Activated T-cell treated with anti-CD3 and anti-CD28 coated beads for 4 hours (primary cell): ENCODE results near the gene LHFPL4.
"Not testable (repeated sequence)": the region's sequence is repeated elsewhere in the genome, so short reads cannot be mapped to it uniquely, and the experiment has no call there.

Experiments used
- DNase-seq: peaks from one replicate; pipeline ENCODE4 v3.0.0-alpha.2; 2020

Gene LHFPL4

DNA sequence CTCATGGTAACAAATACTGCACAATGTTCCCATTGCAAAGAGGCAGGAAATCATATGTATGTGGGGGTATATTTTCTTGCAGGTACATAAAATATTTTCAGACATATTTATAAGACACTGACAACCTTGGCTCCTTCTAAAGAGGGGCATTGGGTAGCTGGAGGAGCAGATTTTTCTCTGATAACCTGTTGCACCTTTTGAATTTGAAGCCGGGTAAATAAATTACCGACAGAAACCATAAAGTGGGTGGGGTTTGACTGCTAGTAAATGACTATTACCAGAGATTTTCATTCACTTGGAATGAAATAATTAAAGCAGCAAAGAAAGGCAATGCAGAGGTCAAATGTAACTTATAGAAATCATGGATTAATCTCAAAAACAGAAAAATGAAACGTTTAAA is 19.2 kb downstream of the LHFPL4 start:
- no peak for DNase-seq

DNA sequence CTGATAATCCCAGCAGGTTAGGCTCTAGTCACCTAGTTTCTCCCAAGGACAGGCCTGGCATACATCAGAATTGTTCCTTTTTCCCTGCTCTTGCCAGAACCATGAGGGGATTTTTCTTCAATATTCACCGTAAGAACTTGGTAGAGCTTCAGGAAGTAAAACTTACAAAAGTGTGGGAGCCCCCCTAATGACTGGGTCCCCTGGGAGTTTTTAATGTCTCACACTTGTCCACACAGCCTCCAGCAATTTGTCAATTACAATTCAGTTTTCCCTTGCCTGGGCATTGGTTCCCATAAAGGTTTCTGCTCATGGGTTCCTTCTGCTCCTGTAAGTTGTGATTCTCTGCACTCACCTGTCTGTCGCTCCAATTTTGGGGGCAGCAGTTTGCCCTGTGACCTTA is 28.5 kb downstream of the LHFPL4 start:
- no peak for DNase-seq

DNA sequence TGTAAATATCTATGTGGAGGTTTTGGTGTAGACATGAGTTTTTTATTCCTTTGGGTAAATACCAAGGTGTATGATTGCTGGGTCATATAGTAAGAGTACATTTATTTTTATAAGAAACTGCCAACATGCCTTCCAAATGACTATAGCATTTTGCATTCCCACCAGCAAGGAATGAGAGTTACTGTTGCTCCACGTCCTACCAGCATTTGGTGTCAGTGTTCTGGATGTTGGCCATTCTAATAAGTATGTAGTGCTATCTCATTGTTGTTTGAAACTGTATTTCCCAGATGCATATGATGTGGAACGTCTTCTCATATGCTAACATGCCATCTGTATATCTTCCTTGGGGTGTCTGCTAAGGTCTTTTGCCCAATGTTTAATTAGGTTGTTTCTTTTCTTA is 38.7 kb downstream of the LHFPL4 start:
- DNase-seq, result no peak

DNA sequence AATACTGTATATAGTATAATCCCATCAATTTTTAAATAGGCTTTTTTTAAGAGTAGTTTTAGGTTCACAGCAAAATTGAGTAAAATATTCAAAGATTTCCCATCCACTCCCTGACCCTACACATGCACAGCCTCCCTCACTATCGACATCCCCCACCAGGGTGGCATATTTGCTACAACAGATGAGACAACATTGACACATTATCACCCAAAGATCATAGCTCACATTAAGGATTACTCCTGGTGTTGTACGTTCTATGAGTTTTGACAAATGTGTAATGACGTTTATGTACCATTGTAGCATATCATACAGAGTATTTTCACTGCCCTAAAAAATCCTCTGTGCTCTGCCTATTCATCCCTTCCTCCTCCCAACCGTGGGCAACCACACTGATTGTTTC is 39.3 kb downstream of the LHFPL4 start:
- no peak for DNase-seq

DNA sequence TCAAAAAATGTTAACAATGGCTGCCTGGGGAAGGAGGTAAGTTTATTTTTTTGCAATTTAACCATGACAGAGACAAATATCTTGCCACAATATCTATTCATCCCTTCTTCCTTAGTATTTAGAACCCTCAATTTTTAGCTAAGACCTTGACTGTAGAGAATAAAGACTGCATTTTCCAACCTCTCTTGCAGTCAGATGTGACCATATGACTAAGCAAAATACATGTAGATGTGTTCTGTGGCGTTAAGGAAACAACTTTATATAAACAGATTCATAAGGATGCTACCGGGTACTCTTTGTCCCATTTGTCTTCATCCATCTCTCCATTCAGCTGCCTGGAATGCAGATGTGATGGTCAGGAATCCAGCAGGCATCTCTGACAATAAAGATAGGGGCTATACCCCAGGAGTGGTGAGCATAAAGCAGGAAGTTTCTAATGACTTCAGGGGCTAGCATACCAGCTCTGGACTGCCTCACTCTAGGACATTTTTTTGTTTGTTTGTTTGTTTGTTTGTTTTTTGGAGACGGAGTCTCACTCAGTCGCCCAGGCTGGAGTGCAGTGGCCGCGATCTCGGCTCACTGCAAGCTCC is 41.1 kb downstream of the LHFPL4 start:
- DNase-seq, result no peak

DNA sequence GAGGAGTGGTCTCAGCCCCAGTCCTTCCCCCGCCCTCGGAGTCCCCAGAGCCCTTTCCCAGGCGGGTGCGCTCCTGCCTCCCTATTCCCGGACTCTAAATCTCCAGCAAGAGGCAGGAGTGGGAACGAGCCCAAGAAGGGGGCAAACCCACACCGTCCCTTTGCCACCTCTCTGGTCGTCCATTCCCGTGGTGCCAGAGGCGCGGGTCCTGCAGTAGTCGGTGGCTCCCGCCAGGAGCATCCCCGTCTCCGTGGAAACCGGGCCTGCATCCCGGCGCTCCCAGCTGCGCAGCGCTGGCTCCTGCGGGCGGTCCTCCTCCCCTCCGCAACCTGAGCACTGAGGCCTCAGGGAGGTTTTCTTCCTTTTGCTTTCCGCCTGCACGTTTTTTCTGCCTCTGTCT is 44.8 kb downstream of the LHFPL4 start:
- no peak for DNase-seq

DNA sequence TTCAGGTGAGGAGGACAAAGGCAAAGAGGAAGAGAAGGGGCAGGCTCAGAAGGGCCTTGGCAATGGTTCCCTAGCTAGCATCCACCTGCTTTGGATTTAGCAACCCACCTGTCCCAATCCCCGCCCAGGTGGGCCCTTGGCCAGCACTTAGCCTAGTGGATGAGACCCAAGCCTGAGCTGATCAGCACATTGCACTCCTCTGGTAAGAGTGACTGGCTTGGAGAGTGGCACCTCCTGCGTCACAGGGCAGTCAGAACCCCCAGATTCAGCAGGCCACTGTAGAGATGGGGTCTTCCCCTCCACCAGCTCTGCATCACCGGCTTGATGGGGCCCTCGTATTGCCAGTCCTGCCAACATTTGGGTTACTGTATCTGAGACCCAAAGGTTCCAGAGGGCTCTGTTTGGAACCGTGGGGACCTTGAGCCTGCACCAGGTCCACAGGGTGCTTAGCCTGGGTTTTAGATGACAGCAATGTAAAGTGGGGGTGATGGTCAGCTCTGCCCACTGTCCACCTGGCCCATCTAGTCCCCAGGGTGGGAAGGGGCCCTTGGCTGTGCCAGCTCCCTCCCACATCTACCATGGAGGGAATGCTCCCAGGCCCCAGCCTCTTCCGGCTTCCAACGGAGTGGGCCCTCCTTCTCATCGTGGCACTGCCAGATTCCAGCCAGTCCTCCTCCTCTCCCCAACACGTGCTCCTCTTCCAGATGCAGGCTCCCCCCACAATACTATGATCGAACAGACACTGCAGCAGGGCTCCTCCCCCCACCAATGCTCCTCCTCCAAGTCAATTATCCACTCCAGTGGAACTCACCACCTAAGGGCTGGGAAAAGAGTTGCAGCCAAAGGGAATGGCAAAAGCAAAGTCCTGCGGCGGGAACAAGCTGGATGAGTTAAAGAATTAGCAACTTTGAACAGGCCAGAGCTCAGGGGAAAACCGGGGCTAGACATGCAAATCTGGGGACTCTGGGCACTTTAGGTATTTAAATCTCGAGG is 45.7 kb downstream of the LHFPL4 start:
- DNase-seq, result no peak

DNA sequence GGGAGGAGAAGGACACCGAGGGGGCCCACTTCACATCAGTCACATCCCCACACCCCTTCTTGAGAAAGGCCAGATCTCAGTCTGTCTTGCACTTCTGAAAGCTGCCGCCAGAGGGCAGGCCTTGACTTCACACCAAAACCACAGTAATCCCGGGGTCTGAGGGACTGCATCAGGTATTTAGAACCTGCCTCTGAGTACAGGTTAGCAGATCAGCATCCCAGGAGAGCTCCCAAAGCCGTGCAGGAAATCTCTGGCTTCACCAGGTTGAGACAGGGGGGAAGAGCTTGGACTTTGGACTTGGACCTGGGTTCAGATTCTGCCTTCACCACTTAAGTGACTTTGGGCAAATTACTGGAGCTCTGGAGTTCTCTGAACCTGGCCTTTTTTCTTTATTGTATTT is 50.3 kb downstream of the LHFPL4 start:
- DNase-seq, result peak; percentile 58

DNA sequence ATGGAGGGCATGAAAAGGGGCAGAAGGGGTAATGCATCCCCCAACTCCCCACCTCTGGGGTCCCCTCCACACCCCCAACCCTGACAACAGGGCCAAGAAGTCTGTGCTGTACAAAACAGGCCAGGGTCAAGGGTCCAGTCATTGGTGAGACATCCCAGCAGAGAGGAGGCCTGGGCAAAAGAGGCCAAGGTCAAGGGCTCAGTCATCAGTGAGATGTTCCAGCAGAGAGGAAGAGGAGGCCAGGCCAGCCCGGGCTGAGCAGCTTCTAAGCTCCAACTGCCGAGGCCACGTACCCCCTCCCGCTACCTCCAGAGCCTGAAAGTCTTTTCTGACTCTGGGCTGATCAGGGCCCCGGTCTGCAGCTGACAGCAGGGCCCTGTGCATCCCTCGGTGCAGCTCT is 52.4 kb downstream of the LHFPL4 start:
- no peak for DNase-seq

DNA sequence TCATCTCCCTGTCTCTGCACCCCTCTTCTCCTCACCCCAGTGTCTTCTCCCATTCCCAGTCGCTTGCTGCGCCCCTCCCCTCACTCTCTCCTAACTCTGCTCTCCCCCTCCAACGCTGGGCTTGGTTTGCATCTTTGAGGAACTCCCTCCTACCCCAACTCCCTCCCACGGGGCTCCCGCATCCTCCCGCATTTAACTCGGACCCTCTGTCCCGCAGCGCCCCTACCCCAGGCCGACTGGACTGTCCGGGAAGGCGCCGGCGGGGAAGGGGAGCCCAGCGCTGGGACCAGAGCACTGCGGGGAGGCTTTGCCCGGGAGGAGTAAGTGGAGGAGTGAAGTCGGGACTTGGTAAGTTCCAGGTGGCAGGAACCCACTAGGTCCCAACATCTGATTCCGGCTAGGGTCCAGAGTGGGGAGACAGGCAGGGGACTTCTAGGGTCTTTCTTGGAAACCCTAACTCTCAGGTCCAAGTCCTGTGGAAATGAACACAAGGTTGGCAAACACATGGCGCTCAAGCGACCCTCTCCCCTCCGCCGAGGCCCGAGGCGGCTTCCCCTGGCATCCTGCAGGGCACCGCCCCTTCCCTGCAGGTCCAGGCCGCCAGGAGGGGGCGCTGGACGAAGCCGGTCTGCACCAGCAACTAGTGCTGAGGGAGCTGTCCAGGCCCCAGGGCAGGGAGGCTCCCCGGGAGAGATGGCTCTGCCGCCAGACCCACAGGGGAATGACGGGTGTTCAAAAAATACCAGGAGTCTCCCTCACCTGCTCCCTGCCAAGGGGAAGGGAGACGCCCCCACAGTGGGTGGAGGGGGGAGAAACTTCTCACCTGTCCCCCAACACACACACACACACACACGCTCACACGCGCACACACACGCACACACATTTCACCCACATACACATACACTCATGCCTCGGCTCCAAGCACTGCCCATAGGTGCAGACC is 53.2 kb downstream of the LHFPL4 start:
- peak; percentile 21 for DNase-seq

DNA sequence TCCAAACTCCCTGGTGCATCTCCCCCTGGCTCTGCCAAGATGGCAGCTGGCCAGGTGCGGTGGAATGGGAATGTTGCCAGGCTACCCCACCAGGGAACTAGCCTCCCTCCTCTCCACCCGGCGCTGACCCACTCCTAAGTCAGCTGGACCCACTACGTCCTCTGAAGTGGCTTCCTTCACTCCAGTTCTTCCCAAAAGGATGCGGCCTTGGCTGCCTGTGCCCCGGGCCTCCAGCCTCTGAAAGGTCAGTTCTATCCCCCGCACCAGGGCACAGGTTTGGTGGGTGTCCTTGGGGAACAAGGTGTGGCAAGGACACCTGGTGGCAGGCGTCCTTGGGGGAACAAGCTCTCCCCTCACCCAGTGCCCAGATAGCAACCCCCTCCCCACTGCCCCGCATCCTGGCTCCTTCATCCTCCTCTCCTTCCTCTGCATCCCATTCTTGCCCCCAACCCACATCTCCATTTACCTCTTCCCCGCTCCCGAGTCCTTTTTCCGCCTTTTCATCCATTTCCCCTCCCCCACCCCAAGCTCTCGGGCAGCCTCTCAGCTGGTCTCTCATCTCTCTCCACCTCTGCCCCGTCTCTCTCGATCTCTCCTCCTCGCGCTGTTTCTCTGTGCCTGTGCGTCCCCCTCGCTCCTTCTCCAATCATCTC is 54.0 kb downstream of the LHFPL4 start:
- DNase-seq, result no peak

DNA sequence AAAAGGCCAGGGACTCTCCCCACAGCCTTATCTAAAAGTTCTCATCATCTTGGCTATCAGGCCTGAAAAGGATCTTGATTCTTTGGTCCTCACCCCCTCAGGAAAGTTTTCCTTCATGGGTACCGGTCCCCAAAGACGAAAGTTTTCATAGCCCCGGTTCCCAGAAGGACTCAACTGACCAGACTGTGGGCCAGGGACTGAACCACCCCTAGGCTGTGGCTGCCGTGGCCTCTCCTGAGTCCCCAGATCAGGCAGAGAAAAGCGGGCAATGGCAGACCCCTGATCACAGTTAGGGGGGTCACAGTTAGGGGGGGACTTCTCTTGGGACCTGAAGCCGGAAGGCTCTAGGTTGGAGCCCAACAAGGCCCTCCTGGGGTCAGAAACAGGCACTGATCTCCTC is 54.8 kb downstream of the LHFPL4 start:
- DNase-seq, result no peak

DNA sequence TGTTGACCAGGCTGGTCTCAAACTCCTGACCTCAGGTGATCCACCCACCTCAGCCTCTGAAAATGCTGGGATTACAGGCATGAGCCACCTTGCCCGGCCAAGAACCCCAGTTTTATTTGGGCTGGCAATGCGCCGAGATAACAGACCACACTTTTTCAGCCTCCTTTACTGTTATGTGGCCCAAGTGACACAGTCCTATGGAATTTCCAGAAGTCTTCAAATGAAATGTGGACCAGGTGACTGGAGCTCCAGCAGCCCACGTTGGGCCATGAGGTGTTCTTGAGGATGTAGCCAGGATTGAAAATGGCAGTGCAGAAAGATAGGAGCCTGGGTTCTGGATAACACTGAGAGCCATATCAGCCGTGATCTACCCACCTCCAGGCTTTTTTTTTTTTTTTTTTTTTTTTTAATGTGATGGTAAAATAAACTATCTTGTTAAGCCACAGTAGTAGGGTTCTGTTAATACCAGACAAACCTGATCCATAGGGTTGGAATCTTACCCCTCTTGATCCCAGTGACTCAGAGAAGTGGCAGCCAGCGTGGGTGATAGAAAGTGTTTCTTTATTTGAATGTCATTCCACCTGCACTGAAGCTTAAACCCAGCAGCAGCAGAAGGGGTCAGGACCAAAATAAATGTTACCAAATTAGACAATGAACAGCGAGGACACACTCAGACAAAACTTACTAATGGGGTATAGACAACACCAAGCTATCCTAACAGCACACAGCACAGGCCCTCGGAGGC is 55.6 kb downstream of the LHFPL4 start:
- DNase-seq, result no peak

DNA sequence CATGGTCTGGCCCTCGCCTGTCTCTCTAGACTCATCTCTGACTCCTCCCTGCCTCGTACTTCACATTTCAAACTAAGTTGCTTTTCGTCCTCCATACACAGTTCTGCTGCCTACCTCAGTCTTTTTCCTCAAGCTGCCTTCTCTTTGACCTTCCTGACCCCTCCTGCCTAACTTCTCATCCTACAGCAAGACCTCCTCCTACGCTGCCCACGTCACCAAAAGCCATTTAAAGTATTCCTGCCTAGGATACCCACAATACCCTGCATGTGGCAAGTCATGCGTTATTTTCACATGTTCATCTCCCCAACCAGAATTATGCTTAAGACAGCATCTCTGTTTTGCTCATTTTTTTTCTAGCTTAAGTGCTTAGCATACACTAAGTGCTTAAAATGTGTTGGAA is 56.7 kb downstream of the LHFPL4 start:
- no peak for DNase-seq

DNA sequence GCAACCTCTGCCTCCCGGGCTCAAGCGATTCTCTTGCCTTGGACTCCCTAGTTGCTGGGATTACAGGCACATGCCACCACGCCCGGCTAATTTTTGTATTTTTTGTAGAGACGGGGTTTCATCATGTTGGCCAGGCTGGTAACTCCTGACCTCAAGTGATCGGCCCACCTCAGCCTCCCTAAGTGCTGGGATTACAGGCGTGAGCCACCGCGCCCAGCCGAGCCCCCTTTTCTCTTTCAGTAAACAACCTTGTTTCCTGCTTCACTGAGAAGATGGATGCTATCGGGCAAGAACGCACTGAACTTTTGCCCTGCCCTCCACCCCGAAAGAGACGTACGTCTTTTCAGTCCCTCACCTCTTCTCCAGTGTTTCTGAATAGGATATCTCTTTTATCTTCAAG is 59.6 kb downstream of the LHFPL4 start:
- not testable (repeated sequence) for DNase-seq

DNA sequence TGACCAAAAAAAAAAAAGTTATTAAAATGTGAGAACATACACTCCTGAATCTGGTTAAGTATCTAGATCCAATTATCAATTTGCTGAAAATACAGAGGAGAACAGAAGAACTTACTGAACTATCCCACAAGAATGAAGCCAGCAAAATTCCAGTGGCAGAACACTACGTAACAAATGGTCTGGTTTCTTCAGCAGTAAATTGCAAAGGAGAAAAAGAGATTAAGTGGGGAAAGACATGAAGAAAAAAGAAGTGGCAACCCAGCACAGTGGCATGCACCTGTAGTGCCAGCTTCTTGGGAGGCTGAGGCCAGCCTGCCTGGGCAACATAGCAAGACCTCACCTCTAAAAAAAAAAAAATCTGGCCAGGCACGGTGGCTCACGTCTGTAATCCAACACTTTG is 62.1 kb downstream of the LHFPL4 start:
- no peak for DNase-seq

DNA sequence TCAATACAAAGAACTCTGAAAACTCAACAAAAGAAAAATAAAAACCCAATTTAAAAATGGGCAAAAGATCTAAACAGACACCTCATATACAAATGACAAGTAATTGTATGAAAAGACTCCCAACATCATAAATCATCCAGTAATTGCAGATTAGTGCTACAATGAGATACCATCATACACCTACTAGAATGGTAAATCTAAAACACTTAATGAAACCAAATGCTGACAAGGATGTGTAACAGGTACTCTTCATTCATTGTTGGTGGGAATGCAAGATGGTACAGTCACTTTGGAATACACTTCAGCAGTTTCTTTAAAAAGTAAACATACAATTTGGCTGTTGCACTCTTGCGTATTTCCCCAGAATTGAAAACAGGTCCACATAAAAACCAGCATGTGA is 68.4 kb downstream of the LHFPL4 start:
- no peak for DNase-seq

DNA sequence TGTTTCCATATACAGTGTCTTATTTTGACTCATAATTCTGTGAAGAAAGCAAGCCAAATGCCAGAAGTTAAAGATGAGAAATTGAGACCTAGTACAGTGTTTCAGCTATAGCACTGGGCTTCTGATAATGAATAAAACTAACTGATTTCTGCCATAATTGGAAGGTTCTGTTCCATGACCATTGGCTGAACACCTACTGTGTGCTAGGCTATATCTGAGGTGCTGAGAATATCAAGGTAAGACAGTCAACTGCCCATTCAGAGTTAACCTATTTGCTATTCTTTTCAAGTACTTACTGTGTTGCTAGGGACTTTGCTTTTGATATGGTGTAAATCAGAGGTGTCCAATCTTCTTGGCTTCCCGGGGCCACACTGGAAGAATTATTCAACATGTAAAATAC is 73.4 kb downstream of the LHFPL4 start:
- no peak for DNase-seq

DNA sequence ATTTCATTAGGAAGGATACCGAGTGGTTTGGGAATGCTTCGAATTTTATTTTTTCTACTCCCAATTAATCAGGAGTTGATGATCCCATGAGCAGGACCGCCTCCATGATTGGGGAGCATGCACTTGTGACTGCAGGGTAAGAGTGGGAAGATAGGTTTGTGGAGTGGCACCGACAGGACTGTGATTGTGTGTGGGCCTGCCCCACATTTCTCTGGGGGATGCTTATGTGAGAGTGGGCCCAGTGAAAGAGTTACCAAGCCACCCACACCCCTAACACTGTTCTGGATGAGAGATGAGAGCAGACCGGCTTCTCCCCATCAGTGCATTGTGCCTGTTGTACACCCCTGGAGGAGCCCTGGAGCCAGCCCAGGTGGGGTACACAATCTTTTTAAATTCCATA is 76.7 kb downstream of the LHFPL4 start:
- DNase-seq, result no peak

DNA sequence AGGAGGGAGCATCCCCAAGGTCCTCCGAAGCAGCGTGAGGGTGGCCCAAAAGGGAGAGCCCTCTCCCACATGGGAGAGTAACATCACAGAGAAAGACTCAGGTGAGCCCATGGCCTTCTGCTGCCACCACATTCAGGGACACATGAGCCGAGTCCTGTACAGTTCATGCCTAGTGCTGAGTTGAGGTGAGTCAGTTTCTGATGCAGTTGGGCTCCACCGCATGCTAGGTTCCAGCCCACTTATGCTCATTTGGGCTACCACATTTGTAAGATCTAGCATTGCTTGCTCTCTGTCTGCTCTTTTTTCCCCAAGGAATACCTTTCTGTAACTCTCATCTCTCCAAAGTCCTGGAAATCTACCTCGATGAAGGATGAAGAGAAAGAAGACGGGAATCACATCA is 79.1 kb downstream of the LHFPL4 start:
- DNase-seq, result no peak

DNA sequence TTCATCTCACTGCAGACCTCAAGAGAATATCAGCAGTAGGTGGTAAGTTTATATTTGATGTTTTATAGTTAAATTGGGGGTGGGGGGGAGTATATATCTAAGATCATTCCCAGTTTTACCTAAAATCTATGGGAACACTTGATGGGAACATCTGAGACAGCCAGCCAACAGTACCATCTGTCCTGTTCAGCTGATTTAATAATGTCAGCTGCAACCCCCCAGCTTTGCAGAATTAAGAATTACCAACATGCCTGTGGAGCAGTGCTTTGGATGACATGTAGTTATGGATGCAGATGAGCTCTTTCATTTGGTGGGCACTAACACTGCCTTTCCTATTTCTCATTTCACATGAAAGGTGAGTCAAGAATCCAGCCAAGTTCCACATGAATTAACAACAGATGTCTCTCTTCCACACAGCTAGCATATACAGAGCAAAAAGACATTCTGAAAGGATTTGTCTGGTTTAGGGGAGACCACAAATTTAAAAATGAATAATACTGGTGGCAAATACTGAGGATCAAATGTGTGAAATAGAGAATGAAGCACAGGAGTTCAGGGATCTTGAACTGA is 80.0 kb downstream of the LHFPL4 start:
- no peak for DNase-seq

DNA sequence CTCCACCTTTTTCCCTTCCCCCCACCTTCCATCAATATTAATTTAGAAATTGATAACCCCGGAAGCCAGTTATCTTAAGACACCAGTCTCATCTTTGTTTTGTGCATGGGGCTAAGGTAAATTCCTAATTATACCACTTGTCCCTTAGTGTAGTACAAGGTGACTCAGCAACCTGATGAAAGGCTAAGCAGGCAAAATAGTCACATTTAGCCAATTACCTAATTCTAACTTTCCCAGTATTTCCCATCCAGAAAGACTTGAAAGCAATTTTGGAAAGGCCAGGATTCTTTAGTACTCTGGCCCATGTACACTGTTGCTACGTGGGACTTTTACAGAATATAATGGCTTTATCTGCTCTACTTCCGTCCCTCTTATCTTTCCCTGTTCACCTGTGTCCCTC is 83.6 kb downstream of the LHFPL4 start:
- DNase-seq, result no peak
